Fibroblast of lung (primary cell): ENCODE measurements around the gene MICAL2. TPM values are rescaled to one million over a fixed set of nuclear protein-coding genes. Genes with fewer than 3 reads are reported as not detected.

Source experiments
- DNase-seq, 2 donors: peaks; one replicate each; pipeline versions ENCODE4 v3.0.0 to v3.0.0-alpha.2; 2010; ENCODE audit warnings: low read depth in 2 of 2
- H2AFZ ChIP-seq: 2 replicates; pipeline ENCODE4 v1.5.1; 2012; ENCODE audit warnings: low read length, control low read depth, inconsistent platforms
- H3K27ac ChIP-seq: 2 replicates; pipeline ENCODE4 v1.5.1; 2011; ENCODE audit warnings: low read length, control low read depth; ENCODE audit not compliant: insufficient read depth
- H3K27me3 ChIP-seq: 2 replicates; pipeline ENCODE4 v1.5.1; 2011; ENCODE audit warnings: mild to moderate bottlenecking, low read length; ENCODE audit not compliant: control insufficient read depth, insufficient read depth
- H3K36me3 ChIP-seq: 2 replicates; pipeline ENCODE4 v1.5.1; 2011; ENCODE audit warnings: low read length; ENCODE audit not compliant: control insufficient read depth, insufficient read depth
- H3K4me1 ChIP-seq: 2 replicates; pipeline ENCODE4 v1.5.1; 2011; ENCODE audit warnings: low read length; ENCODE audit not compliant: control insufficient read depth, insufficient read depth; ENCODE audit errors: extremely low read depth
- H3K4me2 ChIP-seq: 2 replicates; pipeline ENCODE4 v1.5.1; 2011; ENCODE audit warnings: low read length, control low read depth; ENCODE audit not compliant: insufficient read depth; ENCODE audit errors: extremely low read depth
- H3K4me3 ChIP-seq, 4 experiments: fragments of 200-600 bp in 1 of 4; sonication (generic) in 1 of 4; replicated peaks in 1 of 4; 2 replicates each; pipeline ENCODE4 v1.5.1; 2011 to 2016; ENCODE audit warnings: low read length in 4 of 4, low read depth in 3 of 4, mild to moderate bottlenecking in 3 of 4, control low read depth in 2 of 4, inconsistent platforms in 1 of 4, mixed read lengths in 1 of 4; ENCODE audit not compliant: insufficient read depth in 1 of 4; ENCODE audit errors: control extremely low read depth in 1 of 4
- H3K79me2 ChIP-seq: 2 replicates; pipeline ENCODE4 v1.5.1; 2012; ENCODE audit warnings: mild to moderate bottlenecking, low read length, inconsistent platforms; ENCODE audit not compliant: control insufficient read depth, insufficient read depth
- H3K9ac ChIP-seq: 2 replicates; pipeline ENCODE4 v1.5.1; 2011; ENCODE audit warnings: mild to moderate bottlenecking, low read length, control low read depth; ENCODE audit not compliant: insufficient read depth
- H3K9me3 ChIP-seq: 2 replicates; pipeline ENCODE4 v1.5.1; 2012; ENCODE audit warnings: low read depth, low read length; ENCODE audit not compliant: control insufficient read depth, insufficient read depth
- H4K20me1 ChIP-seq: 2 replicates; pipeline ENCODE4 v1.5.1; 2011; ENCODE audit warnings: low read length; ENCODE audit not compliant: control insufficient read depth, insufficient read depth; ENCODE audit errors: extremely low read depth
- CTCF ChIP-seq, 2 donors: IDR thresholded peaks in 1 of 2; conservative IDR thresholded peaks in 1 of 2; 1 replicate in 1 of 2; 2 replicates in 1 of 2; pipeline ENCODE4 v1.5.1; 2011 to 2012; ENCODE audit warnings: low read length in 2 of 2, control low read depth in 1 of 2, inconsistent platforms in 1 of 2, low read depth in 1 of 2, mild to moderate bottlenecking in 1 of 2
- EZH2 ChIP-seq: IDR thresholded peaks from 2 replicates; pipeline ENCODE4 v1.5.1; 2012; ENCODE audit warnings: low read length, control low read depth, mild to moderate bottlenecking; ENCODE audit errors: missing control alignments
- polyA plus RNA-seq, 2 donors: library from polyadenylated mRNA; depleted of rRNA in 1 of 2; stranded (reverse) in 1 of 2; unstranded in 1 of 2; fragments of >200 nt; gene quantifications; 2 replicates each; pipeline ENCODE4 v1.2.1, GENCODE V29; 2011 to 2012; ENCODE audit warnings: missing spikeins in 1 of 2
- total RNA-seq: library from RNA; depleted of rRNA; stranded (reverse); fragments of >200 nt; gene quantifications from 2 replicates; pipeline ENCODE4 v1.2.1, GENCODE V29; 2014

Gene MICAL2
- total and polyA plus RNA-seq, 2 donors (not counting 1 experiment from before 2014, with no cell fraction given): 78.5 to 275 TPM

GRCh38 chr11:12066056-12066798, 44.2 kb upstream of the MICAL2 start:
- Histone ChIP-seq H3K27ac (peak overlapping the region; percentile 78), H2AFZ (no peak overlapping the region), H3K9ac (no peak overlapping the region), H4K20me1 (no peaks in the 10 kb centered on the region), H3K27me3 (no peaks in the 10 kb centered on the region), H3K4me2 (no peak overlapping the region), H3K79me2 (no peaks in the 10 kb centered on the region), H3K36me3 (no peaks in the 10 kb centered on the region), H3K4me1 (peaks cover 19% of the 10 kb centered on the region), H3K4me3 (no peak overlapping the region), H3K9me3 (no peaks in the 10 kb centered on the region)
- peak; percentile 87 to 96 for DNase-seq
- TF ChIP-seq EZH2 (no peak), CTCF (conservative IDR thresholded peaks at IDR 0.05 in 1 of 2, IDR thresholded peaks at IDR 0.05 in 1 of 2; ENCODE audit: low read depth in 1 of 2, low read length in 2 of 2) (no peak)

- peak in 1 of 2 donors; percentile 67 for DNase-seq
- Histone ChIP-seq H4K20me1 (no peaks in the 10 kb centered on the region), H3K9ac (no peak overlapping the region), H3K4me1 (peaks cover 19% of the 10 kb centered on the region), H3K27ac (peak overlapping the region; percentile 78), H3K79me2 (no peaks in the 10 kb centered on the region), H3K4me2 (peak overlapping the region; percentile 33), H3K27me3 (no peaks in the 10 kb centered on the region), H2AFZ (peak overlapping the region; percentile 12), H3K36me3 (no peaks in the 10 kb centered on the region), H3K9me3 (no peaks in the 10 kb centered on the region), H3K4me3 (no peak overlapping the region)
- TF ChIP-seq CTCF (conservative IDR thresholded peaks at IDR 0.05 in 1 of 2, IDR thresholded peaks at IDR 0.05 in 1 of 2; ENCODE audit: low read depth in 1 of 2, low read length in 2 of 2) (no peak), EZH2 (no peak)
Observed at GRCh38 chr11:12066799-12067508, 43.4 kb upstream of the MICAL2 start.

GRCh38 chr11:12067796-12068357, 42.5 kb upstream of the MICAL2 start:
- H2AFZ ChIP-seq: no peak overlapping the region

More at GRCh38 chr11:12067796-12068357, 42.5 kb upstream of the MICAL2 start:
- no peaks in the 10 kb centered on the region for H3K79me2 ChIP-seq
- no peak overlapping the region for H3K4me2 ChIP-seq
- DNase-seq: no peak
- H3K36me3 ChIP-seq: no peaks in the 10 kb centered on the region
- H3K27me3 ChIP-seq: no peaks in the 10 kb centered on the region
- H4K20me1 ChIP-seq: no peaks in the 10 kb centered on the region
- no peak overlapping the region for H3K4me3 ChIP-seq
- H3K9ac ChIP-seq: no peak overlapping the region
- peak overlapping the region; percentile 4 for H3K27ac ChIP-seq
- H3K4me1 ChIP-seq: peaks cover 19% of the 10 kb centered on the region
- no peak for TF ChIP-seq EZH2
- TF ChIP-seq CTCF (conservative IDR thresholded peaks at IDR 0.05 in 1 of 2, IDR thresholded peaks at IDR 0.05 in 1 of 2; ENCODE audit: low read depth in 1 of 2, low read length in 2 of 2): no peak
- no peaks in the 10 kb centered on the region for H3K9me3 ChIP-seq
